DOHH2 (cell line): ENCODE results near the gene UGT1A6.
"Not testable (repeated sequence)": the region's sequence is repeated elsewhere in the genome, so short reads cannot be mapped to it uniquely, and the experiment has no call there.

Experiments
- EZH2phosphoT487 ChIP-seq: fragments of 200-600 bp; sonication (generic); IDR thresholded peaks from 2 replicates; pipeline ENCODE4 v1.6.1; 2017; ENCODE audit warnings: borderline replicate concordance, mild to moderate bottlenecking, antibody characterized with exemption, low read length, moderate library complexity, mixed read lengths
- TF ChIP-seq, protein P1 (sequence below): fragments of 200-600 bp; sonication (generic); IDR thresholded peaks from one replicate; pipeline ENCODE4 v1.5.1; 2014; ENCODE audit warnings: antibody characterized with exemption, mild to moderate bottlenecking, low read depth, low read length; ENCODE audit not compliant: poor library complexity, severe bottlenecking

DNA sequence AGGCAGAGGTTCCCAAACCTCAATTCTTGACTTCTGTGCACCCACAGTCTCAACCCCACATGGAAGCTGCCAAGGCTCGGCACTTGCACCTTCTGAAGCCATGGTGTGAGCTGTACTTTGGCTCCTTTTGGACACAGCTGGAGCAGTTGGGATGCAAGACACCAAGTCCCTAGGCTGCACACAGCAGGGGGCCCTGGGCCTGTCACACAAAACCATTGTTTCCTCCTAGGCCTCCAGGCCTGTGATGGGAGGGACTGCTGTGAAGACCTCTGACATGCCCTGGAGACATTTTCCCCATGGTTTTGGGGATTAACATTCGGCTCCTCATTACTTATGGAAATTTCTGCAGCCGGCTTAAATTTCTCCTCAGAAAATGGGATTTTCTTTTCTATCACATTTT is 46.7 kb upstream of the UGT1A6 start:
- TF ChIP-seq, protein P1, sequence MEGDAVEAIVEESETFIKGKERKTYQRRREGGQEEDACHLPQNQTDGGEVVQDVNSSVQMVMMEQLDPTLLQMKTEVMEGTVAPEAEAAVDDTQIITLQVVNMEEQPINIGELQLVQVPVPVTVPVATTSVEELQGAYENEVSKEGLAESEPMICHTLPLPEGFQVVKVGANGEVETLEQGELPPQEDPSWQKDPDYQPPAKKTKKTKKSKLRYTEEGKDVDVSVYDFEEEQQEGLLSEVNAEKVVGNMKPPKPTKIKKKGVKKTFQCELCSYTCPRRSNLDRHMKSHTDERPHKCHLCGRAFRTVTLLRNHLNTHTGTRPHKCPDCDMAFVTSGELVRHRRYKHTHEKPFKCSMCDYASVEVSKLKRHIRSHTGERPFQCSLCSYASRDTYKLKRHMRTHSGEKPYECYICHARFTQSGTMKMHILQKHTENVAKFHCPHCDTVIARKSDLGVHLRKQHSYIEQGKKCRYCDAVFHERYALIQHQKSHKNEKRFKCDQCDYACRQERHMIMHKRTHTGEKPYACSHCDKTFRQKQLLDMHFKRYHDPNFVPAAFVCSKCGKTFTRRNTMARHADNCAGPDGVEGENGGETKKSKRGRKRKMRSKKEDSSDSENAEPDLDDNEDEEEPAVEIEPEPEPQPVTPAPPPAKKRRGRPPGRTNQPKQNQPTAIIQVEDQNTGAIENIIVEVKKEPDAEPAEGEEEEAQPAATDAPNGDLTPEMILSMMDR = not testable (repeated sequence)
- TF ChIP-seq EZH2phosphoT487 = not testable (repeated sequence)
